Endothelial cell of umbilical vein (primary cell): ENCODE results near the gene PPM1N. TPM values are rescaled to one million over a fixed set of nuclear protein-coding genes. Genes with fewer than 3 reads are reported as not detected.

Experiments used
- BruUV-seq: library from RNA; stranded (reverse); fragments of 400-500 nt; replicated peaks from 2 replicates; lab custom pipeline; 2021; lab: Mats Ljungman, UMichigan
- CTCF ChIA-PET: fragments of 300-600, 350-600 bp; sonication (Branson Sonifier 250); formaldehyde crosslinking; loops from one replicate; lab custom pipeline; 2021; ENCODE audit warnings: antibody characterized with exemption, inconsistent platforms; lab: Charles Lee
- POLR2A ChIA-PET: fragments of 300-600, 350-600 bp; sonication (Branson Sonifier 250); formaldehyde crosslinking; loops from one replicate; lab custom pipeline; 2021; ENCODE audit warnings: antibody characterized with exemption, inconsistent platforms; lab: Charles Lee
- DNase-seq: peaks from one replicate; pipeline ENCODE4 v3.0.0-alpha.2; 2011; ENCODE audit warnings: low read depth, low spot score
- FAIRE-seq: peaks from 2 replicates; lab custom pipeline; 2011; peaks lifted over from hg19 to GRCh38; lab: Jason Lieb, UNC
- H2AFZ ChIP-seq: 2 replicates; pipeline ENCODE4 v1.6.0; 2012; ENCODE audit warnings: low read depth, low read length, control low read depth, inconsistent platforms
- H3K27ac ChIP-seq: 2 replicates; pipeline ENCODE4 v1.5.1; 2011; ENCODE audit warnings: low read depth, mild to moderate bottlenecking, control low read depth, low read length, moderate library complexity; ENCODE audit not compliant: insufficient read depth
- H3K27me3 ChIP-seq, 2 experiments: 2 replicates each; pipeline versions ENCODE4 v1.6.0 to v1.6.1; 2011; ENCODE audit warnings: low read length in 2 of 2, mixed read lengths in 1 of 2; ENCODE audit not compliant: control insufficient read depth in 2 of 2, insufficient read depth in 2 of 2
- H3K36me3 ChIP-seq, 2 experiments: 2 replicates in 1 of 2; 3 replicates in 1 of 2; pipeline ENCODE4 v1.5.1; 2011; ENCODE audit warnings: low read length in 2 of 2, mild to moderate bottlenecking in 1 of 2, moderate library complexity in 1 of 2; ENCODE audit not compliant: control insufficient read depth in 2 of 2, insufficient read depth in 2 of 2; ENCODE audit errors: extremely low read depth in 1 of 2
- H3K4me1 ChIP-seq: 3 replicates; pipeline ENCODE4 v1.5.1; 2011; ENCODE audit warnings: mild to moderate bottlenecking, low read length; ENCODE audit not compliant: control insufficient read depth, insufficient read depth; ENCODE audit errors: extremely low read depth
- H3K4me2 ChIP-seq: 2 replicates; pipeline ENCODE4 v1.6.1; 2011; ENCODE audit warnings: low read length, control low read depth, mixed read lengths; ENCODE audit not compliant: insufficient read depth
- H3K4me3 ChIP-seq, 3 experiments: fragments of 200-600 bp in 1 of 3; sonication (generic), shearing (Covaris generic) in 1 of 3; replicated peaks in 1 of 3; 2 replicates each; pipeline ENCODE4 v1.5.1; 2011 to 2016; ENCODE audit warnings: control low read depth in 3 of 3, low read length in 3 of 3, mild to moderate bottlenecking in 2 of 3, inconsistent platforms in 1 of 3, low read depth in 1 of 3, moderate library complexity in 1 of 3; ENCODE audit not compliant: insufficient read depth in 1 of 3
- H3K79me2 ChIP-seq: 2 replicates; pipeline ENCODE4 v1.6.0; 2012; ENCODE audit warnings: low read length, inconsistent platforms; ENCODE audit not compliant: control insufficient read depth, insufficient read depth
- H3K9ac ChIP-seq: replicated peaks from 2 replicates; pipeline ENCODE3; 2011; ENCODE audit warnings: low read length, control low read depth; ENCODE audit not compliant: insufficient read depth; ENCODE audit errors: extremely low read depth
- H3K9me1 ChIP-seq: replicated peaks from 3 replicates; pipeline ENCODE4 v1.6.0; 2011; ENCODE audit warnings: mild to moderate bottlenecking, low read length; ENCODE audit not compliant: control insufficient read depth, insufficient read depth; ENCODE audit errors: extremely low read depth
- H3K9me3 ChIP-seq: replicated peaks from 2 replicates; pipeline ENCODE4 v1.5.1; 2012; ENCODE audit warnings: low read length, inconsistent platforms; ENCODE audit not compliant: control insufficient read depth, insufficient read depth
- H4K20me1 ChIP-seq: replicated peaks from 2 replicates; pipeline ENCODE3; 2011; ENCODE audit warnings: mild to moderate bottlenecking, low read length; ENCODE audit not compliant: control insufficient read depth, insufficient read depth; ENCODE audit errors: extremely low read depth
- CTCF ChIP-seq, 2 donors: IDR thresholded peaks; 1 replicate in 1 of 2; 2 replicates in 1 of 2; pipeline ENCODE4 v1.5.1; 2011; ENCODE audit warnings: low read length in 2 of 2, mild to moderate bottlenecking in 2 of 2, moderate library complexity in 2 of 2, control low read depth in 1 of 2, inconsistent platforms in 1 of 2, low read depth in 1 of 2; ENCODE audit not compliant: insufficient read depth in 1 of 2; ENCODE audit errors: extremely low read depth in 1 of 2
- EZH2 ChIP-seq: IDR thresholded peaks from 2 replicates; pipeline ENCODE4 v1.6.1; 2012; ENCODE audit warnings: borderline replicate concordance, low read depth, mild to moderate bottlenecking, moderate library complexity, low read length, inconsistent platforms; ENCODE audit not compliant: severe bottlenecking
- FOS ChIP-seq: IDR thresholded peaks from 2 replicates; pipeline ENCODE4 v1.6.1; 2011; ENCODE audit warnings: mild to moderate bottlenecking, low read length, moderate library complexity, borderline replicate concordance; ENCODE audit not compliant: insufficient read depth
- GATA2 ChIP-seq: IDR thresholded peaks from 2 replicates; pipeline ENCODE4 v1.7.0; 2011; ENCODE audit warnings: low read depth, mild to moderate bottlenecking, moderate library complexity, mixed read lengths, low read length; ENCODE audit not compliant: insufficient read length, insufficient read depth
- JUN ChIP-seq: IDR thresholded peaks from 2 replicates; pipeline ENCODE4 v1.6.1; 2011; ENCODE audit warnings: borderline replicate concordance, low read depth; ENCODE audit not compliant: insufficient read length, insufficient read depth
- MYC ChIP-seq: IDR thresholded peaks from one replicate; pipeline ENCODE4 v1.6.1; 2011; ENCODE audit warnings: mild to moderate bottlenecking, low read depth, low read length
- POLR2A ChIP-seq: IDR thresholded peaks from 2 replicates; pipeline ENCODE4 v1.6.1; 2012; ENCODE audit warnings: low read depth, mild to moderate bottlenecking, control low read depth, low read length
- POLR2AphosphoS5 ChIP-seq: IDR thresholded peaks from 2 replicates; pipeline ENCODE4 v1.6.1; 2012; ENCODE audit warnings: low read depth, mild to moderate bottlenecking, control low read depth, low read length, moderate library complexity; ENCODE audit not compliant: insufficient read depth
- dilution Hi-C: fragments of 300-500 bp; cut with MboI; formaldehyde crosslinking; loops from one replicate; pipeline ENCODE4 v1.15.0; 2019; ENCODE audit warnings: low sequenced_read_pairs; ENCODE audit not compliant: extremely low pct_ligation_motif_present
- intact Hi-C: fragments of 100-400 bp; cut with micrococcal nuclease; formaldehyde crosslinking; loops from one replicate; pipeline ENCODE4 v1.10.0; 2022
- polyA plus RNA-seq, 4 experiments: library from polyadenylated mRNA; depleted of rRNA in 3 of 4; stranded (reverse) in 3 of 4; unstranded in 1 of 4; fragments of >200 nt; gene quantifications; 2 replicates each; pipeline versions ENCODE4 v1.2.1 to v1.2.3, GENCODE V29; 2011 to 2012; ENCODE audit warnings: missing spikeins in 1 of 4
- total RNA-seq: library from RNA; stranded (reverse); gene quantifications from 2 replicates; pipeline ENCODE4 v1.2.3, GENCODE V29; 2021
- TF ChIP-seq, protein P1 (sequence below): IDR thresholded peaks from 2 replicates; pipeline ENCODE4 v1.6.1; 2011; ENCODE audit not compliant: insufficient read depth, insufficient read length

The PPM1N gene
- total and polyA plus RNA-seq, 2 donors (not counting 3 experiments of a cell fraction or from before 2014, with no cell fraction given) = 0.40 to 0.48 TPM

DNA sequence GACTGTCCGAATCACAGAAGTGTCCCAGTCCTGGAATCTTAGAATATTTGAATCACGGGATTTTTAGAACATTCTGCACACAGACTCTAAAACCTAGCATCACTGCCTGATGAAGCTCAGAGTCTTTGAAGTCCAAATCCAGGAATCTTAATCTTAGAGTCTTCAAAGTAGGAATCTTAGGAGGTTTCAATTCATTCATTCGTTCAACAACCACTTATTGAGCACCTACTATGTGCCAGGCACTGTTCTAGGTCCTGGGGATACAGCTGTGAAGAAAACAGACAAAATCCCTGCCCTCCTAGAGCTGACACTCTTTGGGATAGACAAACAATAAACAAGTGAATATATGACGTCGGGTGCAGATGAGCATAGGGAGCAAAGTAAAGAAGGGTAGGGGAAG is 3.1 kb upstream of the PPM1N start:
- Histone ChIP-seq H3K79me2 (no peaks in the 10 kb centered on the region), H3K36me3 (no peaks in the 10 kb centered on the region), H3K9ac (no peak overlapping the region), H2AFZ (no peak overlapping the region), H3K4me3 (no peak overlapping the region), H3K4me1 (peaks cover 27% of the 10 kb centered on the region), H3K27me3 (peaks cover 8 to 16% of the 10 kb centered on the region in 2 experiments), H4K20me1 (no peaks in the 10 kb centered on the region), H3K9me3 (no peaks in the 10 kb centered on the region), H3K9me1 (no peaks in the 10 kb centered on the region), H3K4me2 (no peak overlapping the region), H3K27ac (no peak overlapping the region)
- POLR2A ChIA-PET = no interaction called here
- intact Hi-C loops = no loop called here
- no TSS peak for BruUV-seq
- dilution Hi-C loops = no loop called here
- TF ChIP-seq POLR2AphosphoS5 (no peak), MYC (no peak), FOS (no peak), JUN (no peak), CTCF (IDR thresholded peaks at IDR 0.05; ENCODE audit: extremely low read depth in 1 of 2, insufficient read depth in 1 of 2, low read depth in 1 of 2, low read length in 2 of 2) (no peak), GATA2 (no peak), POLR2A (no peak), EZH2 (no peak)
- TF ChIP-seq, protein P1, sequence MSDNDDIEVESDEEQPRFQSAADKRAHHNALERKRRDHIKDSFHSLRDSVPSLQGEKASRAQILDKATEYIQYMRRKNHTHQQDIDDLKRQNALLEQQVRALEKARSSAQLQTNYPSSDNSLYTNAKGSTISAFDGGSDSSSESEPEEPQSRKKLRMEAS = no peak
- FAIRE-seq = no peak
- no peak for DNase-seq
- CTCF ChIA-PET = interaction anchor here (2.6 to 4.3 kb wide), 3 partner anchors 10 to 147 kb away, joined by 18 to 45 read pairs (median 38); no protein-coding TSS in a partner anchor
